ENCODE results near the gene TEX53. TPM values are rescaled to one million over a fixed set of nuclear protein-coding genes. Genes with fewer than 3 reads are reported as not detected.

Gene TEX53
- polyA plus RNA-seq, 1 of the 3 experiments (the other 2 are of a cell fraction): not detected

DNA sequence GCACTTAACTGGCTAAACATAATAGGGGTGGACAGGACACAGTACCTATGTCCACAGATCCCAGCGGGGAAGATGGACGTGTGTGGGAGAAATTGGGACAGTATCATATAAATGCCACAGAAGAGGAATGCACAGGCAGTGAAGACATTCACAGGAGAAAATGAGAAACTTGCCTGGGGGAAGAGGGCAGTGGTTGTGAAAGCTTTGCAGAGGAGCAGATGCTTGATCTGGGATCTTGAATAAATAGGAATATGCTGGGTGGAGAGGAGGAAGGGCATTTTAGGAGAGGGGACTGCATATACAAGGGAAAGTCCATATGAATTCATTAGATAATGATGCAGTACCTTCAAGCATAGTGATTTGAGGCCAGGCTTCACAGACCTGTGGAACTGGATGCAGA lies 32.9 kb downstream of the TEX53 start:
- TF ChIP-seq, protein P1, sequence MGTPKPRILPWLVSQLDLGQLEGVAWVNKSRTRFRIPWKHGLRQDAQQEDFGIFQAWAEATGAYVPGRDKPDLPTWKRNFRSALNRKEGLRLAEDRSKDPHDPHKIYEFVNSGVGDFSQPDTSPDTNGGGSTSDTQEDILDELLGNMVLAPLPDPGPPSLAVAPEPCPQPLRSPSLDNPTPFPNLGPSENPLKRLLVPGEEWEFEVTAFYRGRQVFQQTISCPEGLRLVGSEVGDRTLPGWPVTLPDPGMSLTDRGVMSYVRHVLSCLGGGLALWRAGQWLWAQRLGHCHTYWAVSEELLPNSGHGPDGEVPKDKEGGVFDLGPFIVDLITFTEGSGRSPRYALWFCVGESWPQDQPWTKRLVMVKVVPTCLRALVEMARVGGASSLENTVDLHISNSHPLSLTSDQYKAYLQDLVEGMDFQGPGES (IDR thresholded peaks at IDR 0.05; ENCODE audit: low read depth, low read length): no peak
- no peak for TF ChIP-seq MXI1 (IDR thresholded peaks at IDR 0.05; ENCODE audit: low read depth, low read length)
- no peak for TF ChIP-seq NRF1 (IDR thresholded peaks at IDR 0.05; ENCODE audit: low read depth, low read length)
- no peak for TF ChIP-seq TCF12 (IDR thresholded peaks at IDR 0.05)
- no peak overlapping the region for H3K4me2 ChIP-seq
- H3K36me3 ChIP-seq (replicated peaks in 1 of 2; ENCODE audit: control insufficient read depth in 1 of 2, insufficient read depth in 2 of 2, low read length in 1 of 2): peaks cover 0 to 3% of the 10 kb centered on the region in 2 experiments
- POLR2A ChIA-PET: no interaction called here
- no peaks in the 10 kb centered on the region for H3K27me3 ChIP-seq (ENCODE audit: insufficient read depth)
- WGBS (ENCODE audit: low lambda C conversion rate): 100% methylated on average over 2 of the region's 2 CpGs
- CTCF ChIA-PET: interaction anchor here (0.5 to 1.3 kb wide), 2 partner anchors 29 to 211 kb away, joined by 3 to 5 read pairs; no protein-coding TSS in a partner anchor
- H2AFZ ChIP-seq (ENCODE audit: low read depth): no peak overlapping the region
- peaks cover 7% of the 10 kb centered on the region for H3F3A ChIP-seq (replicated peaks; ENCODE audit: insufficient read depth)
- H3K9ac ChIP-seq: no peak overlapping the region
- no peaks in the 10 kb centered on the region for H4K20me1 ChIP-seq (ENCODE audit: insufficient read depth)
- H3K4me1 ChIP-seq (ENCODE audit: control insufficient read depth in 1 of 2, insufficient read depth in 2 of 2, low read depth in 1 of 2, low read length in 1 of 2): peaks cover 0 to 9% of the 10 kb centered on the region in 2 experiments; a peak in 1 of 4 replicates
- H3K4me3 ChIP-seq (ENCODE audit: low read depth in 2 of 2, low read length in 1 of 2): no peak overlapping the region
- no peak for DNase-seq
- no peak overlapping the region for H3K27ac ChIP-seq (ENCODE audit: low read depth in 2 of 2, low read length in 1 of 2)
- no peaks in the 10 kb centered on the region for H3K79me2 ChIP-seq (ENCODE audit: insufficient read depth)
- no peaks in the 10 kb centered on the region for H3K9me2 ChIP-seq
- no peaks in the 10 kb centered on the region for H3K9me3 ChIP-seq

DNA sequence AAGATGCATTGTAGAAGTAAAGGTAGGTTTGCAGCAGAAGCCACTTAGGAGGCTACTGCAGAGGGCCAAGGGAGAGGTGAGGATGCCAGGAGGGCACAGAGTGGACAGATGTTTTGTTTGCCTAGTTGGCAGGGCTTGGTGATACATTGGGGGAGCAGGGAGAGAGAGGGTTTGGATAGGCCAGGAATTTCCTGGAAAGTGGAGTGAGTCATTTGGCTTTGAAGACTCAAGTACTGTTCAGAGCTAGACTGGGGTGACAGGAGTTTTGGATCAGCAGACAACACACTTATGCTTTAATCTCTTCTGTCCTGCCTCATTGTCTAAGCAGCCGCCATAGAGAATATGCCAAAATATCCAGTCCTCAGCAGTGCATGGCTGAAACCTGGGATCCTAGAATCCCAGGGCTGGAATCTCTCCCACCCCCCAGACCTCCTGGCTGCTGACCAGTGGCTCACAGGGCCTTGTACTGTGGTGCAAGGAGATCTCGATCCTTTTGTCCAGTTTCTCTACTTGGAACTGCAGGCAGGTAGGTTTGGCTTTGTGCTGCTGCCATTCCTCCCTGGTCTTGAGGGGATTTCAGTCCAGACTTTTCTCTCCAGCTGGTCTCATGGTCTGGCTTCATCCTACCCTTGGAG lies 35.5 kb downstream of the TEX53 start:
- POLR2A ChIA-PET: no interaction called here
- peak; percentile 67; the same call in 1 of the 2 replicates for TF ChIP-seq FOSL2 (IDR thresholded peaks at IDR 0.05; ENCODE audit: borderline replicate concordance, low read depth)
- no peak for TF ChIP-seq RFX5 (IDR thresholded peaks at IDR 0.05; ENCODE audit: low read length)
- TF ChIP-seq, protein P2, sequence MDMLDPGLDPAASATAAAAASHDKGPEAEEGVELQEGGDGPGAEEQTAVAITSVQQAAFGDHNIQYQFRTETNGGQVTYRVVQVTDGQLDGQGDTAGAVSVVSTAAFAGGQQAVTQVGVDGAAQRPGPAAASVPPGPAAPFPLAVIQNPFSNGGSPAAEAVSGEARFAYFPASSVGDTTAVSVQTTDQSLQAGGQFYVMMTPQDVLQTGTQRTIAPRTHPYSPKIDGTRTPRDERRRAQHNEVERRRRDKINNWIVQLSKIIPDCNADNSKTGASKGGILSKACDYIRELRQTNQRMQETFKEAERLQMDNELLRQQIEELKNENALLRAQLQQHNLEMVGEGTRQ (IDR thresholded peaks at IDR 0.05; ENCODE audit: borderline replicate concordance, low read depth, low read length): no peak
- TF ChIP-seq, protein P3, sequence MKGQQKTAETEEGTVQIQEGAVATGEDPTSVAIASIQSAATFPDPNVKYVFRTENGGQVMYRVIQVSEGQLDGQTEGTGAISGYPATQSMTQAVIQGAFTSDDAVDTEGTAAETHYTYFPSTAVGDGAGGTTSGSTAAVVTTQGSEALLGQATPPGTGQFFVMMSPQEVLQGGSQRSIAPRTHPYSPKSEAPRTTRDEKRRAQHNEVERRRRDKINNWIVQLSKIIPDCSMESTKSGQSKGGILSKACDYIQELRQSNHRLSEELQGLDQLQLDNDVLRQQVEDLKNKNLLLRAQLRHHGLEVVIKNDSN (IDR thresholded peaks at IDR 0.05; ENCODE audit: borderline replicate concordance, low read depth): no peak
- TF ChIP-seq, protein P4, sequence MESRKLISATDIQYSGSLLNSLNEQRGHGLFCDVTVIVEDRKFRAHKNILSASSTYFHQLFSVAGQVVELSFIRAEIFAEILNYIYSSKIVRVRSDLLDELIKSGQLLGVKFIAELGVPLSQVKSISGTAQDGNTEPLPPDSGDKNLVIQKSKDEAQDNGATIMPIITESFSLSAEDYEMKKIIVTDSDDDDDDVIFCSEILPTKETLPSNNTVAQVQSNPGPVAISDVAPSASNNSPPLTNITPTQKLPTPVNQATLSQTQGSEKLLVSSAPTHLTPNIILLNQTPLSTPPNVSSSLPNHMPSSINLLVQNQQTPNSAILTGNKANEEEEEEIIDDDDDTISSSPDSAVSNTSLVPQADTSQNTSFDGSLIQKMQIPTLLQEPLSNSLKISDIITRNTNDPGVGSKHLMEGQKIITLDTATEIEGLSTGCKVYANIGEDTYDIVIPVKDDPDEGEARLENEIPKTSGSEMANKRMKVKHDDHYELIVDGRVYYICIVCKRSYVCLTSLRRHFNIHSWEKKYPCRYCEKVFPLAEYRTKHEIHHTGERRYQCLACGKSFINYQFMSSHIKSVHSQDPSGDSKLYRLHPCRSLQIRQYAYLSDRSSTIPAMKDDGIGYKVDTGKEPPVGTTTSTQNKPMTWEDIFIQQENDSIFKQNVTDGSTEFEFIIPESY (IDR thresholded peaks at IDR 0.05; ENCODE audit: borderline replicate concordance, low read depth): no peak
- TF ChIP-seq, protein P5, sequence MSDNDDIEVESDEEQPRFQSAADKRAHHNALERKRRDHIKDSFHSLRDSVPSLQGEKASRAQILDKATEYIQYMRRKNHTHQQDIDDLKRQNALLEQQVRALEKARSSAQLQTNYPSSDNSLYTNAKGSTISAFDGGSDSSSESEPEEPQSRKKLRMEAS (IDR thresholded peaks at IDR 0.05; ENCODE audit: low read depth): no peak
- TF ChIP-seq EZH2phosphoT487 (IDR thresholded peaks at IDR 0.05; ENCODE audit: borderline replicate concordance, low read depth): no peak
- no peak; the same call in 1 of the 2 replicates for TF ChIP-seq RXRA (IDR thresholded peaks at IDR 0.05; ENCODE audit: borderline replicate concordance, low read depth)
- no peak for TF ChIP-seq MXI1 (IDR thresholded peaks at IDR 0.05; ENCODE audit: low read depth, low read length)
- peak; percentile 46; the same call in 1 of the 2 replicates for TF ChIP-seq JUND (IDR thresholded peaks at IDR 0.05)
- TF ChIP-seq, protein P6, sequence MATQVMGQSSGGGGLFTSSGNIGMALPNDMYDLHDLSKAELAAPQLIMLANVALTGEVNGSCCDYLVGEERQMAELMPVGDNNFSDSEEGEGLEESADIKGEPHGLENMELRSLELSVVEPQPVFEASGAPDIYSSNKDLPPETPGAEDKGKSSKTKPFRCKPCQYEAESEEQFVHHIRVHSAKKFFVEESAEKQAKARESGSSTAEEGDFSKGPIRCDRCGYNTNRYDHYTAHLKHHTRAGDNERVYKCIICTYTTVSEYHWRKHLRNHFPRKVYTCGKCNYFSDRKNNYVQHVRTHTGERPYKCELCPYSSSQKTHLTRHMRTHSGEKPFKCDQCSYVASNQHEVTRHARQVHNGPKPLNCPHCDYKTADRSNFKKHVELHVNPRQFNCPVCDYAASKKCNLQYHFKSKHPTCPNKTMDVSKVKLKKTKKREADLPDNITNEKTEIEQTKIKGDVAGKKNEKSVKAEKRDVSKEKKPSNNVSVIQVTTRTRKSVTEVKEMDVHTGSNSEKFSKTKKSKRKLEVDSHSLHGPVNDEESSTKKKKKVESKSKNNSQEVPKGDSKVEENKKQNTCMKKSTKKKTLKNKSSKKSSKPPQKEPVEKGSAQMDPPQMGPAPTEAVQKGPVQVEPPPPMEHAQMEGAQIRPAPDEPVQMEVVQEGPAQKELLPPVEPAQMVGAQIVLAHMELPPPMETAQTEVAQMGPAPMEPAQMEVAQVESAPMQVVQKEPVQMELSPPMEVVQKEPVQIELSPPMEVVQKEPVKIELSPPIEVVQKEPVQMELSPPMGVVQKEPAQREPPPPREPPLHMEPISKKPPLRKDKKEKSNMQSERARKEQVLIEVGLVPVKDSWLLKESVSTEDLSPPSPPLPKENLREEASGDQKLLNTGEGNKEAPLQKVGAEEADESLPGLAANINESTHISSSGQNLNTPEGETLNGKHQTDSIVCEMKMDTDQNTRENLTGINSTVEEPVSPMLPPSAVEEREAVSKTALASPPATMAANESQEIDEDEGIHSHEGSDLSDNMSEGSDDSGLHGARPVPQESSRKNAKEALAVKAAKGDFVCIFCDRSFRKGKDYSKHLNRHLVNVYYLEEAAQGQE (IDR thresholded peaks at IDR 0.05; ENCODE audit: low read depth, low read length): no peak
- no peak for TF ChIP-seq SMC3 (IDR thresholded peaks at IDR 0.05; ENCODE audit: low read depth, low read length)

More for the DNA sequence above, 35.5 kb downstream of the TEX53 start:
- Histone ChIP-seq H3K4me2 (peak overlapping the region; percentile 42; the same call in 1 of the 2 replicates), H3K79me2 (ENCODE audit: insufficient read depth) (no peaks in the 10 kb centered on the region), H3F3A (replicated peaks; ENCODE audit: insufficient read depth) (peaks cover 7% of the 10 kb centered on the region), H3K36me3 (replicated peaks in 1 of 2; ENCODE audit: control insufficient read depth in 1 of 2, insufficient read depth in 2 of 2, low read length in 1 of 2) (no peaks in the 10 kb centered on the region), H3K27ac (ENCODE audit: low read depth in 2 of 2, low read length in 1 of 2) (peak overlapping the region in 1 of 2 experiments; percentile 53; a peak in 2 of 4 replicates), H3K4me1 (ENCODE audit: control insufficient read depth in 1 of 2, insufficient read depth in 2 of 2, low read depth in 1 of 2, low read length in 1 of 2) (peaks cover 0 to 9% of the 10 kb centered on the region in 2 experiments; a peak in 1 of 4 replicates), H4K20me1 (ENCODE audit: insufficient read depth) (no peaks in the 10 kb centered on the region), H3K4me3 (ENCODE audit: low read depth in 2 of 2, low read length in 1 of 2) (no peak overlapping the region), H3K9me2 (no peaks in the 10 kb centered on the region), H2AFZ (ENCODE audit: low read depth) (no peak overlapping the region), H3K27me3 (ENCODE audit: insufficient read depth) (no peaks in the 10 kb centered on the region), H3K9me3 (no peaks in the 10 kb centered on the region), H3K9ac (no peak overlapping the region)
- CTCF ChIA-PET: interaction anchor here (1.0 to 1.5 kb wide), 3 partner anchors 14 to 40 kb away, joined by 3 to 4 read pairs (median 3); no protein-coding TSS in a partner anchor
- DNase-seq: no peak
- WGBS (ENCODE audit: low lambda C conversion rate): 72% methylated on average over 2 of the region's 2 CpGs
